Measurements from ENCODE around the gene FAM120A.

The FAM120A gene

GRCh38 chr9:93422977-93423616 lies 28.4 kb upstream of the FAM120A start:
- WGBS (ENCODE audit: insufficient coverage): 96% methylated on average over 8 of the region's 10 CpGs
- no peak for DNase-seq
- CTCF ChIA-PET: no interaction called here
- Histone ChIP-seq H3K27ac (ENCODE audit: insufficient read depth in 1 of 2, low read depth in 1 of 2, low read length in 2 of 2, poor library complexity in 1 of 2, severe bottlenecking in 2 of 2) (no peak overlapping the region), H3K27me3 (replicated peaks in 2 of 5; ENCODE audit: control insufficient read depth in 4 of 5, insufficient read depth in 5 of 5, low read length in 4 of 5) (no peaks in the 10 kb centered on the region), H3K4me3 (ENCODE audit: control insufficient read depth in 1 of 7, extremely low read depth in 1 of 7, insufficient read depth in 4 of 7, low read depth in 2 of 7, low read length in 6 of 7) (no peak overlapping the region), H3K9me3 (ENCODE audit: control extremely low read depth in 1 of 5, control insufficient read depth in 4 of 5, insufficient read depth in 2 of 5, low read depth in 1 of 5, low read length in 4 of 5) (peaks cover 0 to 20% (median 4%) of the 10 kb centered on the region in 5 experiments), H3K4me1 (ENCODE audit: control extremely low read depth in 1 of 4, control insufficient read depth in 4 of 4, insufficient read depth in 4 of 4, low read length in 3 of 4) (no peaks in the 10 kb centered on the region), H3K36me3 (ENCODE audit: control insufficient read depth in 4 of 4, insufficient read depth in 4 of 4, low read length in 3 of 4) (no peaks in the 10 kb centered on the region)
- POLR2A ChIA-PET: no interaction called here

DNA sequence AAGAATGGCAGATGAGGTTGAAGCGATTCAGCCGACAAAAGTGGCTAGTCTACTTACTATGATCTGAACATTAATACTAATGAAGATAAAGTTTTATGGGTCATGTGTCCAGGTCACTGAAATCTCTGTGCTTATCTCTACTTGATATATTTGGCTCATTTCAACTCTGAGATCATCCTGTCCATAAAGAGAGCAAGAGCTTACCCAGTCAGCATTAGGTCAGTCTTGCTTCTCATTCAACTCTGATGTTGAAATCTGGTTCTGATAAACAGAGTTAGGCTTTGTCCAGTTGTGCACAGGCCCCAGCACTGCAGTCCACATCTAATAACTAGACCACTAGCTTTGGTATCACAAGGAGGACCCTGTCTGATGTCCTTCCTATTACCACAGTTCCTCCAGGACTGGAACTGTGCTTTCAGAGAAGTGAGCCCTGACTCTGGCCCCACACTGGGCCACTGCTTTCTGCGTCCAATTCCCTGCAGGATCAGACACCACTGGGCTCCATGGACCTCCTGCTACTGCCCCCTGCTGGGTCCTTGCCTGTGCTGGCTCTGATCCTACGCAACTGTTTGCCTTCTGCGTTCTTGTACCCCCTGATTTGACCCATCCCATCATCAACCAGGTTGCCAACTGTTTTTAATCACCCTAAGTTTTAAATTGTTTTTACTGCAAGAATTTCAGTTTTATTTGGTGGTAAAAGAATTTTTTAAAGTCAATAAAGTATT lies 23.7 kb upstream of the FAM120A start:
- ChIA-PET CTCF (no interaction called here), POLR2A (no interaction called here)
- Histone ChIP-seq H3K4me3 (ENCODE audit: control insufficient read depth in 1 of 7, extremely low read depth in 1 of 7, insufficient read depth in 4 of 7, low read depth in 2 of 7, low read length in 6 of 7) (no peak overlapping the region), H3K27ac (ENCODE audit: insufficient read depth in 1 of 2, low read depth in 1 of 2, low read length in 2 of 2, poor library complexity in 1 of 2, severe bottlenecking in 2 of 2) (no peak overlapping the region), H3K27me3 (replicated peaks in 2 of 5; ENCODE audit: control insufficient read depth in 4 of 5, insufficient read depth in 5 of 5, low read length in 4 of 5) (no peaks in the 10 kb centered on the region), H3K36me3 (ENCODE audit: control insufficient read depth in 4 of 4, insufficient read depth in 4 of 4, low read length in 3 of 4) (no peaks in the 10 kb centered on the region), H3K9me3 (ENCODE audit: control extremely low read depth in 1 of 5, control insufficient read depth in 4 of 5, insufficient read depth in 2 of 5, low read depth in 1 of 5, low read length in 4 of 5) (peaks cover 0 to 6% (median 0%) of the 10 kb centered on the region in 5 experiments), H3K4me1 (ENCODE audit: control extremely low read depth in 1 of 4, control insufficient read depth in 4 of 4, insufficient read depth in 4 of 4, low read length in 3 of 4) (peaks cover 0 to 6% (median 5%) of the 10 kb centered on the region in 4 experiments)
- DNase-seq: no peak
- 94% methylated on average over 2 of the region's 5 CpGs for WGBS (ENCODE audit: insufficient coverage)

GRCh38 chr9:93431539-93432105 lies 19.9 kb upstream of the FAM120A start:
- POLR2A ChIA-PET: no interaction called here
- Histone ChIP-seq H3K4me3 (ENCODE audit: control insufficient read depth in 1 of 7, extremely low read depth in 1 of 7, insufficient read depth in 4 of 7, low read depth in 2 of 7, low read length in 6 of 7) (peak overlapping the region in 2 of 7 experiments; percentile 26 to 43), H3K27me3 (replicated peaks in 2 of 5; ENCODE audit: control insufficient read depth in 4 of 5, insufficient read depth in 5 of 5, low read length in 4 of 5) (no peaks in the 10 kb centered on the region), H3K9me3 (ENCODE audit: control extremely low read depth in 1 of 5, control insufficient read depth in 4 of 5, insufficient read depth in 2 of 5, low read depth in 1 of 5, low read length in 4 of 5) (no peaks in the 10 kb centered on the region), H3K36me3 (ENCODE audit: control insufficient read depth in 4 of 4, insufficient read depth in 4 of 4, low read length in 3 of 4) (no peaks in the 10 kb centered on the region), H3K4me1 (ENCODE audit: control extremely low read depth in 1 of 4, control insufficient read depth in 4 of 4, insufficient read depth in 4 of 4, low read length in 3 of 4) (peaks cover 0 to 6% (median 5%) of the 10 kb centered on the region in 4 experiments), H3K27ac (ENCODE audit: insufficient read depth in 1 of 2, low read depth in 1 of 2, low read length in 2 of 2, poor library complexity in 1 of 2, severe bottlenecking in 2 of 2) (no peak overlapping the region)
- 21% methylated on average over 4 of the region's 5 CpGs for WGBS (ENCODE audit: insufficient coverage)
- peak in 1 of 3 donors; percentile 19 for DNase-seq
- CTCF ChIA-PET: no interaction called here

DNA sequence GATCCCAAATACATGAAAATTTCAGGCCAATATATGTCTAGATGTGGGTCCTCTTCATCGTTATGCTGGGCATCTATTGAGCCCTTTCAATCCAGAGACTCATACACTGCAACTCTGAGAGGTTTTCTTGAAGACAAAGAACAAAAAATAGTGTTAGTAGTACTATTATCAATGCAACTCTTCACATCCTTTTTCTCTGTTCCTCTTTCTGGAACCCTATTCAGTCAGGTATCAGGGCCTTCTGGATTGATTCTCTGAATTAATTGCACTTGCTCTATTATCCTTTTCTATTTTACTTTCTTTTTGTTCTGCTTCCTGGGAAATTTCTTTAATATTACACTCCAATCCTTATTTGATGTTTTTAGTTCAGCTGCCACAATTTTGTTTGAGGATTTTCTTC lies 18.5 kb upstream of the FAM120A start:
- Histone ChIP-seq H3K4me1 (ENCODE audit: control extremely low read depth in 1 of 4, control insufficient read depth in 4 of 4, insufficient read depth in 4 of 4, low read length in 3 of 4) (peaks cover 0 to 6% (median 5%) of the 10 kb centered on the region in 4 experiments), H3K27me3 (replicated peaks in 2 of 5; ENCODE audit: control insufficient read depth in 4 of 5, insufficient read depth in 5 of 5, low read length in 4 of 5) (no peaks in the 10 kb centered on the region), H3K27ac (ENCODE audit: insufficient read depth in 1 of 2, low read depth in 1 of 2, low read length in 2 of 2, poor library complexity in 1 of 2, severe bottlenecking in 2 of 2) (no peak overlapping the region), H3K9me3 (ENCODE audit: control extremely low read depth in 1 of 5, control insufficient read depth in 4 of 5, insufficient read depth in 2 of 5, low read depth in 1 of 5, low read length in 4 of 5) (no peaks in the 10 kb centered on the region), H3K36me3 (ENCODE audit: control insufficient read depth in 4 of 4, insufficient read depth in 4 of 4, low read length in 3 of 4) (no peaks in the 10 kb centered on the region), H3K4me3 (ENCODE audit: control insufficient read depth in 1 of 7, extremely low read depth in 1 of 7, insufficient read depth in 4 of 7, low read depth in 2 of 7, low read length in 6 of 7) (no peak overlapping the region)
- ChIA-PET POLR2A (interaction anchor here (0.7 kb wide), 1 partner anchor 50 kb away, joined by 3 read pairs; no protein-coding TSS in a partner anchor), CTCF (no interaction called here)
- no CpG with 5 or more reads among the region's 1 CpG for WGBS (ENCODE audit: insufficient coverage)
- no peak for DNase-seq

DNA sequence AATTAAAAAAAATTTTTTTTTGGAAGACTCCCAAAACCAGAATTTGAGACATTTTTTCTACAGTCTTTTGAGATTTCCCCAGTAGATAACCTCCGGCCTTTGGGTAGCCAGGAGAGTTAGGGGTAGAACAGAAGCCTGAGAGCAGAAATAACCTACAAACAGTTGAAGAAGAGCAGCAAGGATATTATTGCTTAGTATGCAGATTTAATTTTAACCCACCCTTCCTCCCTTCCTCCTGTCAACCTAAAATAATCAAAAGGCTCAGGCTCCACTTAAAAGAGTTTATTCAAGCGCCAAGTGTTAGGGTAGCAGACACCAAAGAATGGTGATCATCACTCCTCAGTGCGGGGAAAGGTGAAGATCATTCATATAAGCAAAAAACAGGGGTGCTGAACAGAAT lies 17.4 kb upstream of the FAM120A start:
- H3K27ac ChIP-seq (ENCODE audit: insufficient read depth in 1 of 2, low read depth in 1 of 2, low read length in 2 of 2, poor library complexity in 1 of 2, severe bottlenecking in 2 of 2): no peak overlapping the region
- ChIA-PET POLR2A (no interaction called here), CTCF (no interaction called here)
- no peak for DNase-seq
- H3K36me3 ChIP-seq (ENCODE audit: control insufficient read depth in 4 of 4, insufficient read depth in 4 of 4, low read length in 3 of 4): no peaks in the 10 kb centered on the region
- no peaks in the 10 kb centered on the region for H3K27me3 ChIP-seq (replicated peaks in 2 of 5; ENCODE audit: control insufficient read depth in 4 of 5, insufficient read depth in 5 of 5, low read length in 4 of 5)
- WGBS (ENCODE audit: insufficient coverage): 100% methylated on average over 2 of the region's 3 CpGs
- no peaks in the 10 kb centered on the region for H3K9me3 ChIP-seq (ENCODE audit: control extremely low read depth in 1 of 5, control insufficient read depth in 4 of 5, insufficient read depth in 2 of 5, low read depth in 1 of 5, low read length in 4 of 5)
- peaks cover 0 to 6% (median 5%) of the 10 kb centered on the region in 4 experiments for H3K4me1 ChIP-seq (ENCODE audit: control extremely low read depth in 1 of 4, control insufficient read depth in 4 of 4, insufficient read depth in 4 of 4, low read length in 3 of 4)
- no peak overlapping the region for H3K4me3 ChIP-seq (ENCODE audit: control insufficient read depth in 1 of 7, extremely low read depth in 1 of 7, insufficient read depth in 4 of 7, low read depth in 2 of 7, low read length in 6 of 7)

DNA sequence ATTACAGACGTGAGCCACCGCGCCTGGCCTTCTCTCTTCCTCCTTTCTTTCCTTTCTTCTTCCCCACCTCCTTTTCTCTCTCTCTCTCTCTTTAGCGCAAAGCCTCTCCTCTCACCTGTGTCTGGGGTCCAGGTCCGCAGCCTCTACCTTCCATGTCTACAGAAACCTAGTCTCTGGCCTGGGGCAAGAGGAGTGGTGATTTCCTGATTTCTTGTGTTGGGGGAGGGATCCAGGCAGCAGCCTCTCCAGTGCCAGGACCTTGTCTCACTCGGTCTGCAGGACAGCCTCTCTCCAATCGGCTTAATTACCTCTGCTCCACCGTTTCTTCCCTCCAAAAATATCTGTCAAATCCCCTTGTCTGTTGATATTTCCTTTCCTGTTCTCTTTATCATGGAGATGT lies 16.1 kb upstream of the FAM120A start:
- CTCF ChIA-PET: interaction anchor here (0.5 kb wide), 1 partner anchor 122 kb away, joined by 3 read pairs; no protein-coding TSS in a partner anchor
- Histone ChIP-seq H3K36me3 (ENCODE audit: control insufficient read depth in 4 of 4, insufficient read depth in 4 of 4, low read length in 3 of 4) (no peaks in the 10 kb centered on the region), H3K4me3 (ENCODE audit: control insufficient read depth in 1 of 7, extremely low read depth in 1 of 7, insufficient read depth in 4 of 7, low read depth in 2 of 7, low read length in 6 of 7) (no peak overlapping the region), H3K27ac (ENCODE audit: insufficient read depth in 1 of 2, low read depth in 1 of 2, low read length in 2 of 2, poor library complexity in 1 of 2, severe bottlenecking in 2 of 2) (no peak overlapping the region), H3K4me1 (ENCODE audit: control extremely low read depth in 1 of 4, control insufficient read depth in 4 of 4, insufficient read depth in 4 of 4, low read length in 3 of 4) (peaks cover 0 to 6% (median 5%) of the 10 kb centered on the region in 4 experiments), H3K27me3 (replicated peaks in 2 of 5; ENCODE audit: control insufficient read depth in 4 of 5, insufficient read depth in 5 of 5, low read length in 4 of 5) (no peaks in the 10 kb centered on the region), H3K9me3 (ENCODE audit: control extremely low read depth in 1 of 5, control insufficient read depth in 4 of 5, insufficient read depth in 2 of 5, low read depth in 1 of 5, low read length in 4 of 5) (no peaks in the 10 kb centered on the region)
- POLR2A ChIA-PET: no interaction called here
- no peak for DNase-seq
- 100% methylated on average over 4 of the region's 8 CpGs for WGBS (ENCODE audit: insufficient coverage)

GRCh38 chr9:93436218-93436617 lies 15.3 kb upstream of the FAM120A start:
- DNase-seq: no peak
- Histone ChIP-seq H3K4me3 (ENCODE audit: control insufficient read depth in 1 of 7, extremely low read depth in 1 of 7, insufficient read depth in 4 of 7, low read depth in 2 of 7, low read length in 6 of 7) (no peak overlapping the region), H3K36me3 (ENCODE audit: control insufficient read depth in 4 of 4, insufficient read depth in 4 of 4, low read length in 3 of 4) (no peaks in the 10 kb centered on the region), H3K27me3 (replicated peaks in 2 of 5; ENCODE audit: control insufficient read depth in 4 of 5, insufficient read depth in 5 of 5, low read length in 4 of 5) (no peaks in the 10 kb centered on the region), H3K27ac (ENCODE audit: insufficient read depth in 1 of 2, low read depth in 1 of 2, low read length in 2 of 2, poor library complexity in 1 of 2, severe bottlenecking in 2 of 2) (no peak overlapping the region), H3K9me3 (ENCODE audit: control extremely low read depth in 1 of 5, control insufficient read depth in 4 of 5, insufficient read depth in 2 of 5, low read depth in 1 of 5, low read length in 4 of 5) (no peaks in the 10 kb centered on the region), H3K4me1 (ENCODE audit: control extremely low read depth in 1 of 4, control insufficient read depth in 4 of 4, insufficient read depth in 4 of 4, low read length in 3 of 4) (peaks cover 0 to 6% (median 5%) of the 10 kb centered on the region in 4 experiments)
- WGBS (ENCODE audit: insufficient coverage): no CpG with 5 or more reads among the region's 6 CpGs
- POLR2A ChIA-PET: no interaction called here
- CTCF ChIA-PET: interaction anchor here (1.2 kb wide), 1 partner anchor 9 kb away, joined by 3 read pairs; no protein-coding TSS in a partner anchor

Measured in common myeloid progenitor, CD34-positive (primary cell).